ENCODE data around the gene LRRC32.

Gene LRRC32

GRCh38 chr11:76705826-76706225 lies 35.3 kb upstream of the LRRC32 start:
- no peak for DNase-seq (ENCODE audit: extremely low read depth, low read depth)
- TF ChIP-seq CTCF (IDR thresholded peaks at IDR 0.05; ENCODE audit: low read depth, low read length): no peak

- no peak for TF ChIP-seq CTCF (IDR thresholded peaks at IDR 0.05; ENCODE audit: low read depth, low read length)
- DNase-seq (ENCODE audit: extremely low read depth, low read depth): no peak
Measured at GRCh38 chr11:76704171-76704948, 33.8 kb upstream of the LRRC32 start.

- DNase-seq (ENCODE audit: extremely low read depth, low read depth): no peak
- no peak for TF ChIP-seq CTCF (IDR thresholded peaks at IDR 0.05; ENCODE audit: low read depth, low read length)
Measured at GRCh38 chr11:76703707-76704106, 33.2 kb upstream of the LRRC32 start.

GRCh38 chr11:76702336-76703128 lies 32.0 kb upstream of the LRRC32 start:
- no peak for TF ChIP-seq CTCF (IDR thresholded peaks at IDR 0.05; ENCODE audit: low read depth, low read length)

GRCh38 chr11:76701294-76702040 lies 30.9 kb upstream of the LRRC32 start:
- TF ChIP-seq CTCF (IDR thresholded peaks at IDR 0.05; ENCODE audit: low read depth, low read length): no peak
- peak; percentile 10 for DNase-seq (ENCODE audit: extremely low read depth, low read depth)

More at GRCh38 chr11:76702336-76703128, 32.0 kb upstream of the LRRC32 start:
- DNase-seq (ENCODE audit: extremely low read depth, low read depth): no peak

- peak; percentile 68 for DNase-seq (ENCODE audit: extremely low read depth, low read depth)
- TF ChIP-seq CTCF (IDR thresholded peaks at IDR 0.05; ENCODE audit: low read depth, low read length): no peak
Measured at GRCh38 chr11:76700177-76701100, 29.9 kb upstream of the LRRC32 start.
